HepG2 (cell line): ENCODE measurements around the gene NELFCD. TPM values are rescaled to one million over a fixed set of nuclear protein-coding genes. Genes with fewer than 3 reads are reported as not detected.

Experiments used
- ATF2 ChIP-seq: sonication (generic); formaldehyde crosslinking; IDR thresholded peaks from 2 replicates; pipeline ENCODE4 v1.4.0; 2020; ENCODE audit warnings: missing genetic modification reagents
- BRF2 ChIP-seq: sonication (generic); formaldehyde crosslinking; IDR thresholded peaks from 2 replicates; pipeline ENCODE4 v1.8.1; 2022; ENCODE audit warnings: mild to moderate bottlenecking, missing genetic modification reagents
- FOSL2 ChIP-seq: sonication (generic); formaldehyde crosslinking; IDR thresholded peaks from 2 replicates; pipeline ENCODE4 v1.4.0; 2020; ENCODE audit warnings: missing genetic modification reagents
- GATA4 ChIP-seq: sonication (generic); IDR thresholded peaks from 2 replicates; pipeline ENCODE4 v1.6.1; 2016; ENCODE audit warnings: antibody characterized with exemption, low read depth, borderline replicate concordance
- IRF9 ChIP-seq: sonication (generic); formaldehyde crosslinking; IDR thresholded peaks from 2 replicates; pipeline ENCODE4 v1.8.0; 2022; ENCODE audit warnings: missing genetic modification reagents, mild to moderate bottlenecking, borderline replicate concordance
- MBNL3 ChIP-seq: fragments of 250-450 bp; sonication (Bioruptor Pico); conservative IDR thresholded peaks from 2 replicates; pipeline ENCODE4 v1.8.0; 2022; ENCODE audit warnings: mild to moderate bottlenecking, inconsistent platforms
- TFAP4 ChIP-seq: sonication (generic); IDR thresholded peaks from 2 replicates; pipeline ENCODE4 v1.6.1; 2016; ENCODE audit warnings: low read depth, borderline replicate concordance
- TSC22D2 ChIP-seq: sonication (generic); formaldehyde crosslinking; IDR thresholded peaks from 2 replicates; pipeline ENCODE4 v1.5.1; 2020; ENCODE audit warnings: missing genetic modification reagents, mild to moderate bottlenecking, borderline replicate concordance
- ZBTB42 ChIP-seq: sonication (generic); formaldehyde crosslinking; IDR thresholded peaks from 2 replicates; pipeline ENCODE4 v1.5.0; 2020; ENCODE audit warnings: mild to moderate bottlenecking, missing genetic modification reagents
- ZNF224 ChIP-seq: sonication (generic); formaldehyde crosslinking; IDR thresholded peaks from 2 replicates; pipeline ENCODE4 v1.5.0; 2020; ENCODE audit warnings: mild to moderate bottlenecking, missing genetic modification reagents
- ZNF362 ChIP-seq: sonication (generic); formaldehyde crosslinking; IDR thresholded peaks from 2 replicates; pipeline ENCODE4 v1.4.0; 2020; ENCODE audit warnings: missing genetic modification reagents, mild to moderate bottlenecking, borderline replicate concordance
- ZNF407 ChIP-seq: sonication (generic); formaldehyde crosslinking; IDR thresholded peaks from one replicate; pipeline ENCODE4 v1.5.1; 2020; ENCODE audit warnings: mild to moderate bottlenecking, missing genetic modification reagents; ENCODE audit errors: not compliant biosample characterization
- ZNF740 ChIP-seq: sonication (generic); formaldehyde crosslinking; IDR thresholded peaks from 2 replicates; pipeline ENCODE4 v1.4.0; 2020; ENCODE audit warnings: missing genetic modification reagents
- polyA plus RNA-seq, 8 experiments: library from polyadenylated mRNA; depleted of rRNA in 3 of 8; stranded (reverse) in 7 of 8; unstranded in 1 of 8; fragments of >200 nt; fragmentation: Illumina TruSeq in 4 of 8; extraction: Trizol in 4 of 8; gene quantifications; 2 replicates each; pipeline versions ENCODE4 v1.2.1 to v1.2.3, GENCODE V29; 2011 to 2016; ENCODE audit warnings: low read depth in 4 of 8, missing spikeins in 1 of 8, mixed read lengths in 1 of 8; ENCODE audit not compliant: insufficient read depth in 1 of 8
- total RNA-seq, 5 experiments: library from RNA; depleted of rRNA; stranded (reverse); fragments of >200 nt; fragmentation: Illumina TruSeq; extraction: Trizol; gene quantifications; 2 replicates each; pipeline ENCODE4 v1.2.3, GENCODE V29; 2016; ENCODE audit warnings: low read depth in 1 of 5

NELFCD gene
- total and polyA plus RNA-seq, 2 of the 13 experiments (the other 11 are each of a cell fraction or from before 2014, with no cell fraction given) = 159 to 203 TPM

- TF ChIP-seq ZNF407 (CRISPR knock-in tag) (no peak), GATA4 (0 out of 2 replicates have a peak, but pooled peaks have one; percentile 28), TFAP4 (no peak), ZNF740 (CRISPR knock-in tag) (no peak), ZNF224 (CRISPR knock-in tag) (no peak), TSC22D2 (CRISPR knock-in tag) (no peak), ZBTB42 (CRISPR knock-in tag) (no peak), IRF9 (CRISPR knock-in tag) (no peak), BRF2 (no peak), ZNF362 (CRISPR knock-in tag) (0 out of 2 replicates have a peak, but pooled peaks have one; percentile 4), FOSL2 (no peak), ATF2 (CRISPR knock-in tag) (no peak), MBNL3 (CRISPR knock-in tag) (no peak)
These were observed 25.3 kb downstream of the NELFCD start (continued) for GRCh38 chr20:59006167-59006863.
